Keratinocyte (primary cell): Measurements from ENCODE around the gene PSME3.

Experiments
- CTCF ChIP-seq, 3 experiments: IDR thresholded peaks in 1 of 3; conservative IDR thresholded peaks in 1 of 3; optimal IDR thresholded peaks in 1 of 3; 2 replicates in 2 of 3; 3 replicates in 1 of 3; pipeline versions ENCODE3 to v1.5.1; 2011; ENCODE audit warnings: low read length in 3 of 3, mild to moderate bottlenecking in 3 of 3, moderate library complexity in 2 of 3, control low read depth in 1 of 3, inconsistent platforms in 1 of 3; ENCODE audit not compliant: insufficient read depth in 2 of 3; ENCODE audit errors: extremely low read depth in 1 of 3
- EZH2 ChIP-seq: IDR thresholded peaks from one replicate; pipeline ENCODE4 v1.6.1; 2012; ENCODE audit warnings: inconsistent platforms, mild to moderate bottlenecking, low read length, moderate library complexity

GRCh38 chr17:42845918-42846593 is 12.9 kb downstream of the PSME3 start:
- TF ChIP-seq CTCF (optimal IDR thresholded peaks at IDR 0.05 in 1 of 3, IDR thresholded peaks at IDR 0.05 in 1 of 3, conservative IDR thresholded peaks at IDR 0.05 in 1 of 3; ENCODE audit: extremely low read depth in 1 of 3, insufficient read depth in 2 of 3, low read length in 3 of 3) (no peak), EZH2 (no peak)
